Testis (tissue), 3 donors: ENCODE data around the gene ARID1B. TPM values are rescaled to one million over a fixed set of nuclear protein-coding genes. Genes with fewer than 3 reads are reported as not detected.

Source experiments
- DNase-seq: peaks from one replicate; pipeline ENCODE4 v3.0.0-alpha.2; 2019
- H3K27ac ChIP-seq, 2 donors: fragments of 200-600 bp; sonication (generic); one replicate each; pipeline ENCODE4 v1.5.1; 2019
- H3K27me3 ChIP-seq: fragments of 200-600 bp; sonication (generic); one replicate; pipeline ENCODE4 v1.5.1; 2019
- H3K36me3 ChIP-seq: fragments of 200-600 bp; sonication (generic); one replicate; pipeline ENCODE4 v1.5.1; 2017; ENCODE audit warnings: low read depth; ENCODE audit errors: missing control alignments
- H3K4me1 ChIP-seq: fragments of 200-600 bp; sonication (generic); one replicate; pipeline ENCODE4 v1.5.1; 2019
- H3K4me3 ChIP-seq, 2 donors: fragments of 200-600 bp; sonication (generic); one replicate each; pipeline ENCODE4 v1.5.1; 2017 to 2019
- H3K9me3 ChIP-seq: fragments of 200-600 bp; sonication (generic); one replicate; pipeline ENCODE4 v1.5.1; 2017
- CTCF ChIP-seq, 3 experiments: fragments of 450-650 bp in 2 of 3; fragments of 200-600 bp in 1 of 3; sonication (generic) in 1 of 3; IDR thresholded peaks; one replicate each; pipeline ENCODE4 v1.5.1; 2016 to 2019; ENCODE audit warnings: antibody characterized with exemption in 3 of 3, mild to moderate bottlenecking in 2 of 3, moderate library complexity in 1 of 3
- POLR2A ChIP-seq: fragments of 450-650 bp; IDR thresholded peaks from one replicate; pipeline ENCODE4 v1.6.1; 2017; ENCODE audit warnings: antibody characterized with exemption, mild to moderate bottlenecking, moderate library complexity
- WGBS, 2 donors: methylation state at CpG; one replicate each; pipeline ENCODE4 v1.1.5; 2018; 5-methylcytosine and 5-hydroxymethylcytosine counted together
- intact Hi-C: fragments of 100-400 bp; cut with DNase I; formaldehyde crosslinking; loops from one replicate; pipeline ENCODE4 v1.15.1; 2023; ENCODE audit warnings: low total_unique reads
- polyA plus RNA-seq: library from polyadenylated mRNA; stranded (reverse); fragments of 350-450 nt; fragmentation: Illumina TruSeq; extraction: RNeasy Lipid Tissue Mini Kit (QIAGEN cat#74804); gene quantifications from one replicate; pipeline ENCODE4 v1.2.3, GENCODE V29; 2014; ENCODE audit warnings: low read depth, low replicate concordance; ENCODE audit not compliant: insufficient read depth
- total RNA-seq, 2 donors: library from RNA; depleted of rRNA; stranded (reverse); fragments of >200 nt; gene quantifications; one replicate each; pipeline ENCODE4 v1.2.3, GENCODE V29; 2016

Gene ARID1B
- total and polyA plus RNA-seq, 3 donors from 2014 or later: 26.2 to 126 (median 103) TPM

- no peak for DNase-seq
- no peak overlapping the region for H3K27ac ChIP-seq
- intact Hi-C loops: no loop called here
- WGBS, 2 donors: 83 to 91% methylated on average over 6 of the region's 6 CpGs
- no peaks in the 10 kb centered on the region for H3K27me3 ChIP-seq
- H3K36me3 ChIP-seq: no peaks in the 10 kb centered on the region
- H3K4me1 ChIP-seq: no peaks in the 10 kb centered on the region
- TF ChIP-seq CTCF (IDR thresholded peaks at IDR 0.05) (no peak), POLR2A (no peak)
- H3K4me3 ChIP-seq: no peak overlapping the region
- no peaks in the 10 kb centered on the region for H3K9me3 ChIP-seq
Measured at GRCh38 chr6:157123234-157123633, 346.1 kb downstream of the ARID1B start.

GRCh38 chr6:157124485-157125254 lies 347.5 kb downstream of the ARID1B start:
- no peak for DNase-seq
- TF ChIP-seq POLR2A: no peak
- TF ChIP-seq CTCF (IDR thresholded peaks at IDR 0.05): no peak
- no peaks in the 10 kb centered on the region for H3K4me1 ChIP-seq
- H3K27me3 ChIP-seq: no peaks in the 10 kb centered on the region
- 78 to 92% methylated on average over 5 of the region's 5 CpGs for WGBS, 2 donors
- no peaks in the 10 kb centered on the region for H3K36me3 ChIP-seq
- no peaks in the 10 kb centered on the region for H3K9me3 ChIP-seq
- no peak overlapping the region for H3K4me3 ChIP-seq
- no peak overlapping the region for H3K27ac ChIP-seq
- intact Hi-C loops: no loop called here

GRCh38 chr6:157125531-157125930 lies 348.4 kb downstream of the ARID1B start:
- Histone ChIP-seq H3K9me3 (no peaks in the 10 kb centered on the region), H3K27ac (no peak overlapping the region), H3K4me3 (no peak overlapping the region), H3K27me3 (no peaks in the 10 kb centered on the region), H3K4me1 (no peaks in the 10 kb centered on the region), H3K36me3 (no peaks in the 10 kb centered on the region)
- DNase-seq: no peak
- no peak for TF ChIP-seq POLR2A
- TF ChIP-seq CTCF (IDR thresholded peaks at IDR 0.05): no peak
- intact Hi-C loops: no loop called here
- WGBS, 2 donors: 91 to 93% methylated on average over 7 of the region's 7 CpGs

GRCh38 chr6:157126183-157127098 lies 349.3 kb downstream of the ARID1B start:
- no peaks in the 10 kb centered on the region for H3K9me3 ChIP-seq
- H3K36me3 ChIP-seq: no peaks in the 10 kb centered on the region
- H3K27ac ChIP-seq: no peak overlapping the region
- TF ChIP-seq CTCF (IDR thresholded peaks at IDR 0.05): no peak
- TF ChIP-seq POLR2A: no peak
- DNase-seq: no peak
- intact Hi-C loops: no loop called here
- H3K4me3 ChIP-seq: no peak overlapping the region
- H3K27me3 ChIP-seq: no peaks in the 10 kb centered on the region
- H3K4me1 ChIP-seq: no peaks in the 10 kb centered on the region
- 94 to 97% methylated on average over 11 of the region's 11 CpGs for WGBS, 2 donors
